Measurements from ENCODE around the gene ZGPAT. TPM values are rescaled to one million over a fixed set of nuclear protein-coding genes. Genes with fewer than 3 reads are reported as not detected.
A peak's percentile ranks its signal among the peaks of the same experiment; 100 is the strongest.

Gene ZGPAT
- total and polyA plus RNA-seq, 2 of the 13 experiments (the other 11 are each of a cell fraction or from before 2014, with no cell fraction given), result 23.0 to 41.9 TPM

DNA sequence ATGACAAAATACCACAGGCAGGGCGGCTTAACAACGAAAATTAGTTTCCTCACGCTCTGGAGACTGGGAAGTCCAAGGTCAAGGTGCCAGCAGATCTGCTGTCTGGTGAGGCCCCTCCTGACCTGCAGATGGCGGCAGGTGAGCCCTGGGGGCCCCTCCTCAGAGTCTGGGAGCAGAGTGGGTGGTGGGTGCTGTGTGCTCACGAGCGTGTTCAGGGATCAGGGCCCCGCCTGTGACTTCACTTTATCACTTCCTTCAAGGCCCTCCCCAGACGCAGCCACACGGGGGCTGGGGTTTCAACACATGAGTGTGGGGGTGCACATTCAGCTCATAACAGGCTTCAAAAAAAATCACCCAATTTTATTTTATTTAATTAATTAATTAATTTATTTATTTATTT lies 71.0 kb downstream of the ZGPAT start:
- no TSS peak for BruUV-seq (replicated peaks)
- H3K27me3 ChIP-seq (ENCODE audit: control insufficient read depth in 1 of 2, insufficient read depth in 2 of 2, low read length in 2 of 2), result no peaks in the 10 kb centered on the region
- H3K9me3 ChIP-seq (ENCODE audit: low read length), result no peaks in the 10 kb centered on the region
- H4K20me1 ChIP-seq (ENCODE audit: insufficient read depth, low read length), result no peaks in the 10 kb centered on the region
- ChIA-PET POLR2A (interaction anchor here (0.7 to 2.0 kb wide), 2 partner anchors 10 to 71 kb away, joined by 3 to 8 read pairs; partner anchors contain the start of genes ARFRP1 and ZGPAT), CTCF (ENCODE audit: low intra/inter-chr PET ratio, low total read pairs) (no interaction called here)
- no peak overlapping the region for H2AFZ ChIP-seq (ENCODE audit: low read length)
- in situ Hi-C loops (cut with HindIII; ENCODE audit: extremely low pct_ligation_motif_present, low pct_unique_long_range_greater_than_20kb) (no loop called here), intact Hi-C loops (cut with micrococcal nuclease; ENCODE audit: unreplicated experiment) (no loop called here)
- no peak overlapping the region for H3K27ac ChIP-seq (ENCODE audit: extremely low read length, insufficient read depth, low read length)
- H3K9ac ChIP-seq (ENCODE audit: insufficient read depth, low read depth, low read length), result no peak overlapping the region
- no peak overlapping the region for H3K4me3 ChIP-seq (replicated peaks in 1 of 3; ENCODE audit: insufficient read depth in 1 of 3, low read depth in 2 of 3, low read length in 3 of 3)
- 60% methylated on average over 9 of the region's 9 CpGs for WGBS (ENCODE audit: low lambda C conversion rate)
- H3K4me2 ChIP-seq (ENCODE audit: low read depth, low read length), result no peak overlapping the region
- TF ChIP-seq PHF20 (CRISPR knock-in tag; IDR thresholded peaks at IDR 0.05) (no peak), TOPORS (CRISPR knock-in tag; IDR thresholded peaks at IDR 0.05) (no peak), AGO1 (IDR thresholded peaks at IDR 0.05; ENCODE audit: low read depth, low read length, poor library complexity, severe bottlenecking) (peak; percentile 48), ZSCAN31 (CRISPR knock-in tag; IDR thresholded peaks at IDR 0.05; ENCODE audit: low read depth) (no peak), IRX3 (CRISPR knock-in tag; IDR thresholded peaks at IDR 0.05; ENCODE audit: borderline replicate concordance, low read depth) (no peak), STAG1 (CRISPR knock-in tag; IDR thresholded peaks at IDR 0.05) (peak; percentile 24; the same call in 1 of the 2 replicates), ZNF883 (CRISPR knock-in tag; IDR thresholded peaks at IDR 0.05; ENCODE audit: not compliant biosample characterization) (peak; percentile 46), ZNF768 (CRISPR knock-in tag; IDR thresholded peaks at IDR 0.05) (peak; percentile 30; the same call in 1 of the 2 replicates), PLRG1 (conservative IDR thresholded peaks at IDR 0.05) (no peak), U2AF1 (optimal IDR thresholded peaks at IDR 0.05; ENCODE audit: low read depth, low read length) (no peak), NCOR1 (IDR thresholded peaks at IDR 0.05; ENCODE audit: borderline replicate concordance, low read length) (0 out of 2 replicates have a peak, but pooled peaks have one; percentile 37)
- TF ChIP-seq, protein P1, sequence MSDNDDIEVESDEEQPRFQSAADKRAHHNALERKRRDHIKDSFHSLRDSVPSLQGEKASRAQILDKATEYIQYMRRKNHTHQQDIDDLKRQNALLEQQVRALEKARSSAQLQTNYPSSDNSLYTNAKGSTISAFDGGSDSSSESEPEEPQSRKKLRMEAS (IDR thresholded peaks at IDR 0.05), result peak; percentile 5; the same call in 1 of the 2 replicates
- TF ChIP-seq, protein P2, sequence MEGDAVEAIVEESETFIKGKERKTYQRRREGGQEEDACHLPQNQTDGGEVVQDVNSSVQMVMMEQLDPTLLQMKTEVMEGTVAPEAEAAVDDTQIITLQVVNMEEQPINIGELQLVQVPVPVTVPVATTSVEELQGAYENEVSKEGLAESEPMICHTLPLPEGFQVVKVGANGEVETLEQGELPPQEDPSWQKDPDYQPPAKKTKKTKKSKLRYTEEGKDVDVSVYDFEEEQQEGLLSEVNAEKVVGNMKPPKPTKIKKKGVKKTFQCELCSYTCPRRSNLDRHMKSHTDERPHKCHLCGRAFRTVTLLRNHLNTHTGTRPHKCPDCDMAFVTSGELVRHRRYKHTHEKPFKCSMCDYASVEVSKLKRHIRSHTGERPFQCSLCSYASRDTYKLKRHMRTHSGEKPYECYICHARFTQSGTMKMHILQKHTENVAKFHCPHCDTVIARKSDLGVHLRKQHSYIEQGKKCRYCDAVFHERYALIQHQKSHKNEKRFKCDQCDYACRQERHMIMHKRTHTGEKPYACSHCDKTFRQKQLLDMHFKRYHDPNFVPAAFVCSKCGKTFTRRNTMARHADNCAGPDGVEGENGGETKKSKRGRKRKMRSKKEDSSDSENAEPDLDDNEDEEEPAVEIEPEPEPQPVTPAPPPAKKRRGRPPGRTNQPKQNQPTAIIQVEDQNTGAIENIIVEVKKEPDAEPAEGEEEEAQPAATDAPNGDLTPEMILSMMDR (CRISPR knock-in tag; IDR thresholded peaks at IDR 0.05), result peak; percentile 56
- TF ChIP-seq, protein P3, sequence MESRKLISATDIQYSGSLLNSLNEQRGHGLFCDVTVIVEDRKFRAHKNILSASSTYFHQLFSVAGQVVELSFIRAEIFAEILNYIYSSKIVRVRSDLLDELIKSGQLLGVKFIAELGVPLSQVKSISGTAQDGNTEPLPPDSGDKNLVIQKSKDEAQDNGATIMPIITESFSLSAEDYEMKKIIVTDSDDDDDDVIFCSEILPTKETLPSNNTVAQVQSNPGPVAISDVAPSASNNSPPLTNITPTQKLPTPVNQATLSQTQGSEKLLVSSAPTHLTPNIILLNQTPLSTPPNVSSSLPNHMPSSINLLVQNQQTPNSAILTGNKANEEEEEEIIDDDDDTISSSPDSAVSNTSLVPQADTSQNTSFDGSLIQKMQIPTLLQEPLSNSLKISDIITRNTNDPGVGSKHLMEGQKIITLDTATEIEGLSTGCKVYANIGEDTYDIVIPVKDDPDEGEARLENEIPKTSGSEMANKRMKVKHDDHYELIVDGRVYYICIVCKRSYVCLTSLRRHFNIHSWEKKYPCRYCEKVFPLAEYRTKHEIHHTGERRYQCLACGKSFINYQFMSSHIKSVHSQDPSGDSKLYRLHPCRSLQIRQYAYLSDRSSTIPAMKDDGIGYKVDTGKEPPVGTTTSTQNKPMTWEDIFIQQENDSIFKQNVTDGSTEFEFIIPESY (CRISPR knock-in tag; IDR thresholded peaks at IDR 0.05), result peak; percentile 29; the same call in 1 of the 2 replicates
- TF ChIP-seq, protein P4, sequence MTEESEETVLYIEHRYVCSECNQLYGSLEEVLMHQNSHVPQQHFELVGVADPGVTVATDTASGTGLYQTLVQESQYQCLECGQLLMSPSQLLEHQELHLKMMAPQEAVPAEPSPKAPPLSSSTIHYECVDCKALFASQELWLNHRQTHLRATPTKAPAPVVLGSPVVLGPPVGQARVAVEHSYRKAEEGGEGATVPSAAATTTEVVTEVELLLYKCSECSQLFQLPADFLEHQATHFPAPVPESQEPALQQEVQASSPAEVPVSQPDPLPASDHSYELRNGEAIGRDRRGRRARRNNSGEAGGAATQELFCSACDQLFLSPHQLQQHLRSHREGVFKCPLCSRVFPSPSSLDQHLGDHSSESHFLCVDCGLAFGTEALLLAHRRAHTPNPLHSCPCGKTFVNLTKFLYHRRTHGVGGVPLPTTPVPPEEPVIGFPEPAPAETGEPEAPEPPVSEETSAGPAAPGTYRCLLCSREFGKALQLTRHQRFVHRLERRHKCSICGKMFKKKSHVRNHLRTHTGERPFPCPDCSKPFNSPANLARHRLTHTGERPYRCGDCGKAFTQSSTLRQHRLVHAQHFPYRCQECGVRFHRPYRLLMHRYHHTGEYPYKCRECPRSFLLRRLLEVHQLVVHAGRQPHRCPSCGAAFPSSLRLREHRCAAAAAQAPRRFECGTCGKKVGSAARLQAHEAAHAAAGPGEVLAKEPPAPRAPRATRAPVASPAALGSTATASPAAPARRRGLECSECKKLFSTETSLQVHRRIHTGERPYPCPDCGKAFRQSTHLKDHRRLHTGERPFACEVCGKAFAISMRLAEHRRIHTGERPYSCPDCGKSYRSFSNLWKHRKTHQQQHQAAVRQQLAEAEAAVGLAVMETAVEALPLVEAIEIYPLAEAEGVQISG (CRISPR knock-in tag; IDR thresholded peaks at IDR 0.05), result 0 out of 2 replicates have a peak, but pooled peaks have one; percentile 9
- peaks cover 18% of the 10 kb centered on the region for H3K4me1 ChIP-seq (ENCODE audit: insufficient read depth, low read length)
- ATAC-seq (no peak), FAIRE-seq (no peak), DNase-seq (ENCODE audit: low spot score) (no peak)
- no peaks in the 10 kb centered on the region for H3K36me3 ChIP-seq (replicated peaks in 1 of 2; ENCODE audit: control insufficient read depth in 1 of 2, insufficient read depth in 2 of 2, low read length in 2 of 2)
- H3K79me2 ChIP-seq (ENCODE audit: insufficient read depth, low read length), result no peaks in the 10 kb centered on the region
